Measurements from ENCODE around the gene DNAH3. TPM values are rescaled to one million over a fixed set of nuclear protein-coding genes. Genes with fewer than 3 reads are reported as not detected.
"Not testable (repeated sequence)": the region's sequence is repeated elsewhere in the genome, so short reads cannot be mapped to it uniquely, and the experiment has no call there.

Gene DNAH3
- total RNA-seq, 2 donors from 2014 or later = 4.8 to 4.9 TPM

DNA sequence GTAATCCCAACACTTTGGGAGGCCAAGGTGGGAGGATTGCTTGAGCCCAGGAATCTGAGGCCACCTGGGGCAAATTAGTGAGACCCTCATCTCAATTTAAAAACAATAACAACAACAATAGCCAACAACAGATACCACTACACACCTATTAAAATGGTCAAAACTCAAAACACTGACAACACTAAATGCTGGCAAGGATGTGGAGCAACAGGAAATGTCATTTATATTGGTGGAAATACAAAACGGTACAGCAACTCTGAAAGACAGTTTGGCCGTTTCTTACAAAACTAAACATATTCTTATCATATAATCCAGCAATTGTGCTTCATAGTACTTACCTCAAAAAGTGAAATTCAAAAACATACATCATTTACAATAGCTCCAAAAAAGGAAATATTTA lies 57.7 kb downstream of the DNAH3 start:
- ATAC-seq = no peak
- intact Hi-C loops (cut with DNase I, micrococcal nuclease) = no loop called here
- no peak for DNase-seq

DNA sequence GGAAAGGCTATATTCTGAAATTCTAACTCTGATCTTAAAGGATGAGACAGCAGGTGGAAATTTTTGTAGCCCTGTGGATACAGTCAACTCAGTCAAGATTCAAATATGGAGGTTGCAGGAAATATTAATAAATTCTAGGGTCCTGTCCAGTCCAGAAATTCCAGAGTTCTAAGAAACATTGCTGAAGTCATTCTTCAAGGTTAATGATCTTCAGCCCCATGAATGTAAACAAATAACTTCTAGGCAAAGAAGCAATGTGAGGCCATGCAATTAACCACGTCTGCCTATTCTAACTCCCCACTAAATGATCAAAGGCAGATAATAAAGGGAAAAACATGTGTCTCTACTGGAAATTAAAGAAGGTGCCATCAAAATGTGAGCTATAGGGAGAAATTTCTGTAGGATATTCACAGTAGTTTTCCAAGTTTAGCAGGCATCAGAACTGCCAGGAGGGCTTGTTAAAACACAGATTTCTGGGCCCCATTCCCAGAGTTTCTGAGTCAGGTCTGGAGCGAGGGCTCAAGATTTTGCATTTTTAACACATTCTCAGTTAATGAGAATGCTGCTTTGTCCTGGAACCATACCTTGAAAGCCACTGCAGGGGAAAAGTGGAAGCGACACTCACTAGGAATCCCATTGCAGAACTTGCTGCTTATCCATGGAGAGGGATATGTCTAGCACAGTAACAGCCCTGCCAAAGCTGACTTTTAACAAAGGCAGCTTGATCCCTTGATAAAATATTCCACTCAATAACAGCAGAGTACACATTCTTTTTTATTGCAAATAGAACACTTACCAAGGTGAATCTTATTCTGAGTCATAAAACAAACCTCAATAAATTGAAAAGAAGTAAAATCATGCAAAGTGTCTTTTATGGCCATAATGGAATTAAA lies 61.8 kb downstream of the DNAH3 start:
- intact Hi-C loops (cut with DNase I, micrococcal nuclease) = loop anchor here in 1 of 2 donors (10.0 kb wide), 1 partner anchor 244 kb away; no protein-coding TSS in a partner anchor
- DNase-seq = no peak

DNA sequence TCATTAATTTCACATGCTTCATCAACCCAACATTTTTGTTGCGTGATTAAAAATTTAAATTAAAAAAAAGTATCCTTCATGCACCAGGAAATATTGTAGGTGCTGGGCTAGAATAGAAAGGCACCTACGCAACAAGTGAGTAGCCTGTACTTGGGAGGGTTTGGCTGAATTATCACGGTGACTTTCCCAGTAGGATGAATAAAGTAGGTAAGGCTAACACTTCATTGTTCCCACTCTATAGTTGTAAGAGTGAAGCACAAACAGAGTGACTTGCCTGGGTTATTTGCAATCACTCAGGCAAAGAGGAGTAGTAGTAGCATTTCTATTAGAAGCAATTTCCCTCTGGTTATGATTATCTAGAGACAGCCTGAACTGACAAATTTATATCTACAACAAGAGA lies 62.5 kb downstream of the DNAH3 start:
- DNase-seq (no peak), ATAC-seq (no peak)
- intact Hi-C loops (cut with DNase I, micrococcal nuclease) = loop anchor here in 1 of 2 donors (10.0 kb wide), 1 partner anchor 243 kb away; no protein-coding TSS in a partner anchor

More for the DNA sequence above, 61.8 kb downstream of the DNAH3 start:
- no peak for ATAC-seq

DNA sequence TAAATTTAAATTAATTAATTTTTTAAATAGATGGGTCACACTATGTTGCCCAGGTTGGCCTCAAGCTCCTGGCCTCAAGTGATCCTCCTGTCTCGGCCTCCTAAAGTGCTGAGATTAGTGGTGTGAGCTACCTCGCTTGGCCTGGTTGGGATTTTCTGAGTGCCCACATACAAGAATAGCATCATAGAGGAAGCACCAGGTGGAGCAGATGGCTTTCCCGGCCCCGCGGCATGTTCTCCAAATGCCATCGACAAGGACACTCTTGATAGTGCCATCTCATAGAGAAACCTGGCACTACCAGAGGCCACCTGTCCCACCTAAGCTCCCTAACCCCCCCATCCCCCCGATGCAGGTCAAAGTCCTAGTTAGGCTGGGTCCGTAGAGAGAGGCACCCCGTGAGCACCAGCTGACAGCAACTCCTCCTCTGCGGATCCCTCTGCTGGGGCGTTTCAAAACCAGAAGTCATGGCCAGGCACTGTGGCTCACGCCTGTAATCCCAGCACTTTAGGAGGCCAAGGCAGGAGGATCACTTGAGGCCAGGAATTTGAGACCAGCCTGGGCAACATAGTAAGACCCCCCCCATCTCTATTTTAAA lies 65.9 kb downstream of the DNAH3 start:
- peak; percentile 16 for ATAC-seq
- no peak for DNase-seq
- intact Hi-C loops (cut with DNase I, micrococcal nuclease) = loop anchor here (5.0 to 10.0 kb wide), 2 partner anchors 237 to 240 kb away; no protein-coding TSS in a partner anchor

DNA sequence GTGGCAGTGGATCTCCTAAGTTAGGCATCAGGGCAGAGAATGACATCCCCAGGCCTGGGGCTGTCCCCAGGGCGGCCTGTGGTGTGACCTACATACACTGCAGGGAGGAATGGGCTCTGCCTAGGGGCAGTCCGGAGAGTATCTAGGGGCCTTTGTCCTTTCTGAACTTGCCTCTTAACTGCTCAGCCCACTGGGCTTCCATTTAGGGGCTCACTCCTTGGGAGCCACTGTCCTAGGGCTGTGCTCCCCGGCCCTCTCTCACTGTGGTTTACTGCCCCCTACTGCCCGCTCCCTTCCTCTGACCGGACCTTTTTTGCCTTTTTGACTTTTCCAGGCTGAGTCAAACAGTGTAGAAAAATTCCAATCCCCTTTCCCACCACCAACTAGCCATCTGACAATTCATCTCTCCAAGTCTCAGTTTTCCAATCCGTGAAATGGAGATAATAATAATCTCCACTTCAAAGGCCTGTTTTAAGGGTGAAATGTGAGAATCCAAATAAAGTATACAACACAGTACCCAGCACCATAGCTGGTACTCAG lies 66.8 kb downstream of the DNAH3 start:
- peak; percentile 39 to 77 for DNase-seq
- peak; percentile 94 for ATAC-seq
- intact Hi-C loops (cut with DNase I, micrococcal nuclease) = loop anchor here (5.0 to 10.0 kb wide), 2 partner anchors 236 to 239 kb away; no protein-coding TSS in a partner anchor

DNA sequence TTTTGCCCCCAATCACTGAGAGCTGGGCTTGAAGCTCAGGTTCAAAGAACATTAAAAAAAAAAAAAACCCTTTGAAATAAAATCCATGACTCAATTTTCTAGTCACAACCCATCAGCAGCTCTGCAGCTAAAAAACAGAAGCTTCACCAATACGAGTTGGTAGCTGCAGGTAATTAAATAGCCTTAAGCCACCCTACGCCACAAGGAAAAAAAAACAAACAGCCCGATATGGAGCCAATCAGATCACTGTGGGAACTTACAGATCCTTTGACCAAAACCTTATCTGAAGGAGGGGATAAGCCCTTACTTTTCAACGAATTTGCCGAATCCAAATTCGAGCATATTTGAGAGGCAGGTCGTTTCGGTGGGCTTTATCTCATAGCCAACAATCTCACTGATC lies 69.3 kb downstream of the DNAH3 start:
- no peak for ATAC-seq
- intact Hi-C loops (cut with DNase I, micrococcal nuclease) = loop anchor here (5.0 to 10.0 kb wide), 2 partner anchors 234 to 237 kb away; no protein-coding TSS in a partner anchor
- no peak for DNase-seq

DNA sequence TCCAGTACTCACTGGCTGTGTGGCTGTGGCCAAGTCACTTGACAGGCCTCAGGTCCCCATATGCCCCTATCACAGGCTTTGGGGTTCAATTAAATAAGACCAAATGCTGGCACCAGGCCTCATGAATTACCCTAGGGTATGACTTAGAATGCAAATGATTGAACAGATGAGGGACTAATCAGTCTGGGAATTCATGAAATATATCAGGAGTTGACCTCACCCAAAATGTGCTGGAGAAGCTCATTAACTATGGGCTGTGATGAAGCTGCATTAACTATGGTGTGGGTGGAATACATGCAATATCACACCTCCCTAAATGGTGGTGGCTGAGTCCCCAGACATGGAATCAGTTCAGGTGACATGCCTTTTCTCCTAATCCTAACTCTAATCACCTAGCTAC lies 72.1 kb downstream of the DNAH3 start:
- DNase-seq (no peak), ATAC-seq (no peak)
- intact Hi-C loops (cut with DNase I, micrococcal nuclease) = no loop called here

DNA sequence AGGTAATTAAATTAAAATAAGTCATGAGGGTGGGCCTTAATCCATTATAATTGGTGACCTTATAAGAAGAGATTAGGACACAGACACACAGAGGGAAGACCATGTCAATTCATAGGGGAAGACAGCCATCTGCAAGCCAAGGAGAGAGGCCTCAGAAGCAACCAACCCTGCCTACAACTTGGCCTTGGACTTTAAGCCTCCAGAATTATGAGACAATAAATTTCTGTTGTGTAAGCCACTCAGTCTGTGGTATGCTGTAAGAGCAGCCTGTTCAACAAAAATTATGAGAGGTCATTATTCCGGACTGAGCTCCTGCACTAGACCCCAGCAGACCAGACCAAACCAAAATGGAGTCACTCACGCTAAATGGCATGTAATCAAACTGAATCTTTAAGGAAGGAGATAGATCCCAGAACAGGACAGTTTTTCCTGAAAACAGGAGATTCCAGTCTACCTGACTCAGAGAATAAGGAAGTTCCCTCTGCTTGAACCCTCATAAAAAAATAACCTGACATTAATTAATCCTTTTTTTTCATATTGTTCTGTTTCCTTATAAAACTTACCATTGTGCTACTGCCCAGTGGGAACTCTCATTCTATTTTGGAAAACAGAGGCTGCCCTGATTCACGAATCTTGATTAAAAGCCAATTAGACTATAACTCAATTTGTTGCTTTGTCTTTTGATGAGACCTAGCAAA lies 74.3 kb downstream of the DNAH3 start:
- peak in 1 of 2 donors; percentile 28 for DNase-seq

DNA sequence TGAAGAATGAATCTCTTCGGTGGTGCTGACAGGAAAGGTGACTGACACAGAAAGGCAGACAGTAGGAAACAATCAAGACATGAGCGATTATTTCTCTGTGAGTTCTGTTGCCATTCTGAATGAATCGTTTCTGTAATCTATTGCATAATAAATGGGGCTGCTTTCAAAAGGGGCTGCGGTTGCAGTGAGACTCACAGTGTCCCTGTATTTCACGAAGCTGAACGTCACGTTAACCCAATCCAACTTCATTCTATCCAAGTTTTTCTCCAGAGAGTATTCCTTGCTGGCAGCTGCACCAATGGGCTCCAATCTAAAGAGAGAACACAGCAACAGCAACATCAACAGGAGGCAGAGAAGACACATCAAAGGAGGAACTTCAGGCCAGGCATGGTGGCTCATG lies 75.4 kb downstream of the DNAH3 start:
- intact Hi-C loops (cut with DNase I, micrococcal nuclease) = no loop called here
- DNase-seq = no peak
- no peak for ATAC-seq

More for the DNA sequence above, 74.3 kb downstream of the DNAH3 start:
- peak; percentile 97 for ATAC-seq
- intact Hi-C loops (cut with DNase I, micrococcal nuclease) = no loop called here

DNA sequence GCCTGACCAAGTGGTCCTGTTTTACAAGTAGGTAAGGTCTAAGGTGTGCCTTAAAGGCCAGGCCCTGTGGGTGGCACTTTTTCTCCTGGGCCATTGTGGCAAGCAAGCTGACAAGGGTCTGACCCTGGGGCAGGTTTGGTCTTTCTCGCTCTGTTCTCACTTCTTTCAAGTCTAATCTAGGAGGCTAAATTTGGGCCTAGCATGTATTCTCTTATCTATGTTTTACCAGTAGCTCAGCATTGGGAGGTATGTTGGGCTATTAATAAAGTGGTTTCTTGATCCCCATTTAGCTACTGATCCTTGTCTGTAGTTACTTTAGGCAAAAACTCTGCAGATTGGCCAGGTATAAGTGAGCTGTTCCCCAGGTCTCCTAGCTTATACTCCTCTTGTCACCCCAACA lies 77.7 kb downstream of the DNAH3 start:
- DNase-seq (no peak), ATAC-seq (no peak)
- intact Hi-C loops (cut with DNase I, micrococcal nuclease) = no loop called here

DNA sequence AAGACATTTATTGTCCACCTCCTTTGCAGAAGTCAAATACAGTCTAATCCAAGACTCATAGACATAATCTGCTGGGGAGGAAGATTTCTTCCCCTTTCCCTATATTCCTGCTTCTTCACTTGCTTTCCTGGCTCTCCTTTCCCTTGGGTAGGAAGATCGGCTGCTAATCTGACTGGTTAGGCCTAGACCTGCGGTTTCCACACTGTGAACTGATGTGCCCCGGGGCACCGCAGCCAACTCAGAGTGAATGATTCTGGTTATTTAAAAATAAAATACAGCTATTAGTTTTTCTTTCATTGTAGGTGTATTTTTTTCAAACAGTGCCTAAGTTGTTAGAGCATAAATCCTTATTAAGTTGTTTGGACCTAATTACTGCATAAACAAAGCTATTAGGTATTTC lies 78.9 kb downstream of the DNAH3 start:
- DNase-seq (no peak), ATAC-seq (no peak)

DNA sequence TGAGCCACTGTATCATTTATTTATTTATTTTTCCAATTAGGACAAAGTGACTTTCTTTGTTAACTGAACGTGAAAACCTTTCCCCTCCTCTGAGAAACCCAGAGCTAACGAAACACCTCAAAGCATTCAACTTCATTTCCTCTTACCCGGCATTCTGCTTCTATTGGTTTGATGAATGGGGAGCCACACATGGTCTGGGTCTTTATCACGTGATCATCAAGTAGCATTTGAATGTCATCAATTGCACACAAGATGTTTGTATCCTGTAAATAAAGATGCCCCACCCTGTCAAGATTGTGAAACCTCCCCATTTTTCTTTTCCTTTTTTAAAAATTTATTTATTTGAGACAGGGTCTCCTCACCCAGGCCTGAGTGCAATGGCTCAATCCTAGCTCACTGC lies 80.1 kb downstream of the DNAH3 start:
- DNase-seq (no peak), ATAC-seq (no peak)
- intact Hi-C loops (cut with DNase I, micrococcal nuclease) = no loop called here

More for the DNA sequence above, 78.9 kb downstream of the DNAH3 start:
- intact Hi-C loops (cut with DNase I, micrococcal nuclease) = no loop called here

DNA sequence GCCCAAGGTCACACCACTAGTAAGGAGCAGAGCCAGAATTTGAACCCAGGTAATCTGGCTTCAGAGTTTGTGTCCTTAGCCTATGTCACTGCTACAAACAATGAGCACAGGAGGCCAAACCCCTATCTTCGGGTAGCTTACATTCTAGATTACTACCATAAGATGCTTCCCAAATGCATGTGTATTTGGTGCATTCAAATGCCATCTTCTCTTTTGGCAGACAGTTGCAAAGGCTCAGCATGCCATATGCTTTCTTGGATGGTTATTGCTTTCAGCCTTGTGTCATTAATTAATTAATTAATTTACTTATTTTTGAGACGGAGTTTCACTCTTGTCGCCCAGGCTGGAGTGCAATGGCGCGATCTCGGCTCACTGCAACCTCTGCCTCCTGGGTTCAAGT lies 80.7 kb downstream of the DNAH3 start:
- no peak for ATAC-seq
- intact Hi-C loops (cut with DNase I, micrococcal nuclease) = no loop called here
- no peak for DNase-seq

DNA sequence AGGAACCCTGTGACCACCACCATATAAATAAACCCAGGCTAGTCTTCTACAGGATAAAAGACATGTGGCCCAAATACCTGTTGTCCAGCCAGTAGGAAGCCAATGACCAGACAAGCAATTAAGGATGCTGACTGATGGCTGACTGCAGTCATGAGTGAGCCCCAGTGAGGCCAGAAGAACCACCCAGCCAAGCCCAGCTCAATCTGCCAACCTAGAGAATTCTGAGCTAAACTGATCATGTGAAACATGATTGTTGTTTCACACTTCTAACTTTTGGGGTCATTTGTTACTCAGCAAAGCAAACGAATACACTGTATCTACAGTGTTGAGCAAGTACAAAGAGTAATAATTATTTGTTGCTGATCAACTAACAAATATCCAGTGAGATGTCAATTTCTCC lies 86.4 kb downstream of the DNAH3 start:
- DNase-seq (no peak), ATAC-seq (no peak)
- intact Hi-C loops (cut with DNase I, micrococcal nuclease) = no loop called here

DNA sequence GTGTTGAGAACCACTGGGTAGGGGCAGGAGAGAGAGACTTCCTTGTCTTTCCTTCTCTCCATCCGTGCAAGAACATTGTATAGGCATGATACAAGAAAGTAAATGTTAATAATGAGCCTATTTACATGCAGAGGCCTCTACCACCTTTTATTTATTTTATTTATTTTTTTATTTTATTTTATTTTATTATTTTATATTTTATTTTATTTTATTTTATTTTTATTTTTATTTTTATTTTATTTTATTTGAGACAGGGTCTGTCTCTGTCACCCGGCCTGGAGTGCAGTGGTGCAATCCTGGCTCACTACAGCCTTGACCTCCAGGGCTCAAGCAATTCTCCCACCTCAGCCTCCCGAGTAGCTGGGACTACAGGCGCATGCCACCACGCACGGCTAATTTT lies 87.3 kb downstream of the DNAH3 start:
- ATAC-seq; DNase-seq; intact Hi-C loops (cut with DNase I, micrococcal nuclease): not testable (repeated sequence)

DNA sequence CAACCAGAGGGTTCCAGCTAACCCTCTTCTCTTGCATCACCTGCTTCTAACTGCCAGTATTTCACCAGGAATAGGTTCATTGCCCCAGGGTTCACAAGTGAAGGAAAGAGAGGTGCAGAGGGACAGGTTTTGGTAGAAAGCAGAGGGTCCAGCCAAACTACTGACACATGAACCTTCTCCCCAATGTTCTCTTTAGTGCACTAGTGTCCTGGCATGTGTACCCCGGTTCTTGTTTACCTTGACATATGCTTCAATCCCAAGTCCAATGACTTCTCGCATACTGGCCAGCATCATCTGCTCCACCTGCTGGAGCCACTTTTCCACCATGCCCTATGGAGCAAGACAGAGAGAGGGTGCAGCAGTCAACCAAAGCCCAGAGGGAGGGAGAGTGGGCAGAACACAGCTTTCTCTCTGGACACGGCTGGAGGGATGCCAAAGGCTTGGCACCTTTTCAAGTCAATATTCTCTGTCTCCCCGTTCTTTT lies 90.6 kb downstream of the DNAH3 start:
- DNase-seq (no peak), ATAC-seq (no peak)
- intact Hi-C loops (cut with DNase I, micrococcal nuclease) = no loop called here

DNA sequence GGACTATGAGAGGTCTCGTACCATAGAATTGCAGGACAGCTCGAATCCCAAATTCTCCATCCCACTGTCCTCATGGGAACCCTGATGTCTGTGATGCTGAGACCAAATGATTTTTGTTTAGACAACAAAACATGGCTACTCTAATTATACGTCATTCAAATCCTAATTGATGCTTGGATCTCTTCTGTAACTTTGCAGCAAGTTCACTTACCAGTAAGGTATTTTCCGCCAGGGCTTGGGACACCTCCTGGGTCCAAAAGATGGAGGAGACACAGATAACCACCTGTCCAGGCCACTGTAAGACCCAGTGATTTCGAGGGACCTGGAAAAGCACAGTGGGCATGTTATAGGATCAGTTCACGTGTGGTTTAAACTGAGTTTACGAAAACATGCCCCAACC lies 92.8 kb downstream of the DNAH3 start:
- DNase-seq (no peak), ATAC-seq (no peak)
- intact Hi-C loops (cut with DNase I, micrococcal nuclease) = no loop called here

DNA sequence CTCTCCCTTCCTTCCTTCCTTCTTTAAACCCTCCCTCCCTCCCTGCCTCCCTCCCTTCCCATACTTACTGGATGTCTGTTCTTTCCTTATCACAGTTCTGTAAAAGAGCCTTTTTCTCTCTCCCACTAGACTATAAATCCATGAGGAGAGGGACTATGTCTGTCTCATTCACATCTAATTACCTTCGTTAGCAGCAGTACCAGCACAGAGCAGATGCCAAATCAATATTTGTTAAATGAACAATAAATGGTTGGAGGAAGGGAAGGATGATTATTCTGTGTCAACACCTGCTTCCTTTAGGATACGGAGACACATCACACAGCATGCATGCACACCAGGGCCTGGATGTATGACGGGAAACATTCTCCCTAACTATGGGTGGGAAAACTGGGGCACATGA lies 94.2 kb downstream of the DNAH3 start:
- intact Hi-C loops (cut with DNase I, micrococcal nuclease) = no loop called here
- peak; percentile 24 for ATAC-seq
- no peak for DNase-seq

DNA sequence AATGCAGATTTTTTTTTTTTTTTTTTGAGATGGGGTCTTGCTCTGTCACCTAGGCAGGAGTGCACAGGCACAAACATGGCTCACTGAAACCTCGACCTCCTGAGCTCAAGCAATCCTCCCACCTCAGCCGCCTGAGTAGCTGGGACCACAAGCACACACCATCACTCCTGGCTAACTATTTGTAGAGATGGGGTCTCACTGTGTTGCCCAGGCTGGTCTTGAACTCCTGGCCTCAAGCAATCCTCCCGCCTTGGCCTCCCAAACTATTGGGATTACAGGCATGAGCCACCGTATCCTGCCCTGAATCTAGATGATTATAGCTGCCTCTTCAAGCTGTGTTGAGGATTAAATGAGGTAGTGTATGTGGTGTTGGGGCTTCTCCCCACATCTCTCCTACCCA lies 94.9 kb downstream of the DNAH3 start:
- DNase-seq; ATAC-seq; intact Hi-C loops (cut with DNase I, micrococcal nuclease): not testable (repeated sequence)
